ENCODE measurements around the gene C19orf81. TPM values are rescaled to one million over a fixed set of nuclear protein-coding genes. Genes with fewer than 3 reads are reported as not detected.

Gene C19orf81
- total and polyA plus RNA-seq, 9 of the 15 experiments (the other 6 are each of a cell fraction or from before 2014, with no cell fraction given), result 2.5 to 42.9 (median 33.0) TPM; not detected in 4

DNA sequence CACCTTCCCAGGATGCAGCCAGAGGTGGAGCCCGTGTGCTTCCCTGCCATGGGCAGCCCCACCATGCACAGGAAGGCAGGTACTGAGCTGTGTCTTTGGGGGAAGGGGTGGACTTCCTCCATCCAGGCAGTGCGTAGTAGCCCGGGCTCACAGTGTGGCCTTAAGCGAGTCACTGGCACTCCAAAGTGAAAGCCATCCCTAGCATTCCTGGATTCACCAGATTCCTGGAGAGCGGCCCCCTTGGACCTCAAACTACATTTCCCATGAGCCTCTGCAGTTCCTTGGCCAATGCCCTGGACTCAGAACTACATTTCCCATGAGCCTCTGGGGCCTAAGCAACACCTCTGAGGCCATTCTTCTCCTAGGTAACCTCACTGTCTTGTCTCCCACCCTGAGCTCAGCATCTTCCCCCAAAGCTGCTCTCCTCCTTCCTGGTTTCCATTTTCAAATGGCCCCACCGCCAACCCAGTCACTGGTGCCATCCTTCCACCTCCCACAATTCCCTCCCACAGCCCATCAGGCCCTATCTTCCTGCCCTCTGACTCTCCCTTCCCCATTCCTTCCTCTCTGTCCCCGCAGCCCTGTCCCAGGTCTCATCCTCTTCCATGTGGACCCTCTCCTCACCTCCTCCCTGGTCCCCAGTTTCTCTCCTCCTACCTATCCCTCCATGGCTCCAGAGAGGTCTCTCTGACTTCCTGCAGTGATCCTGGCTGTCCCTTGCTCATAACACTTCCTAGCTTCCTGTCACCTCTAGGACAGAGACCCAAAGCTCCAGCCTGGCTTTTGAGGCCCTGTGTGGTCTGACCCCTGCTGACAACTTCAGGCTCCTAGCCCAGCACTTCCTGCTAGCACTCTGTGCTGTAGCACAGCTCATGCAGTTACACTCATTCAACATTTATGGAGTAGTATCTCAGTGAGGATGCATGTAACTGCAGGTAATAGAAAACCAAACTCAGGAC lies at the start of gene C19orf81 (continued):
- TF ChIP-seq, protein P1, sequence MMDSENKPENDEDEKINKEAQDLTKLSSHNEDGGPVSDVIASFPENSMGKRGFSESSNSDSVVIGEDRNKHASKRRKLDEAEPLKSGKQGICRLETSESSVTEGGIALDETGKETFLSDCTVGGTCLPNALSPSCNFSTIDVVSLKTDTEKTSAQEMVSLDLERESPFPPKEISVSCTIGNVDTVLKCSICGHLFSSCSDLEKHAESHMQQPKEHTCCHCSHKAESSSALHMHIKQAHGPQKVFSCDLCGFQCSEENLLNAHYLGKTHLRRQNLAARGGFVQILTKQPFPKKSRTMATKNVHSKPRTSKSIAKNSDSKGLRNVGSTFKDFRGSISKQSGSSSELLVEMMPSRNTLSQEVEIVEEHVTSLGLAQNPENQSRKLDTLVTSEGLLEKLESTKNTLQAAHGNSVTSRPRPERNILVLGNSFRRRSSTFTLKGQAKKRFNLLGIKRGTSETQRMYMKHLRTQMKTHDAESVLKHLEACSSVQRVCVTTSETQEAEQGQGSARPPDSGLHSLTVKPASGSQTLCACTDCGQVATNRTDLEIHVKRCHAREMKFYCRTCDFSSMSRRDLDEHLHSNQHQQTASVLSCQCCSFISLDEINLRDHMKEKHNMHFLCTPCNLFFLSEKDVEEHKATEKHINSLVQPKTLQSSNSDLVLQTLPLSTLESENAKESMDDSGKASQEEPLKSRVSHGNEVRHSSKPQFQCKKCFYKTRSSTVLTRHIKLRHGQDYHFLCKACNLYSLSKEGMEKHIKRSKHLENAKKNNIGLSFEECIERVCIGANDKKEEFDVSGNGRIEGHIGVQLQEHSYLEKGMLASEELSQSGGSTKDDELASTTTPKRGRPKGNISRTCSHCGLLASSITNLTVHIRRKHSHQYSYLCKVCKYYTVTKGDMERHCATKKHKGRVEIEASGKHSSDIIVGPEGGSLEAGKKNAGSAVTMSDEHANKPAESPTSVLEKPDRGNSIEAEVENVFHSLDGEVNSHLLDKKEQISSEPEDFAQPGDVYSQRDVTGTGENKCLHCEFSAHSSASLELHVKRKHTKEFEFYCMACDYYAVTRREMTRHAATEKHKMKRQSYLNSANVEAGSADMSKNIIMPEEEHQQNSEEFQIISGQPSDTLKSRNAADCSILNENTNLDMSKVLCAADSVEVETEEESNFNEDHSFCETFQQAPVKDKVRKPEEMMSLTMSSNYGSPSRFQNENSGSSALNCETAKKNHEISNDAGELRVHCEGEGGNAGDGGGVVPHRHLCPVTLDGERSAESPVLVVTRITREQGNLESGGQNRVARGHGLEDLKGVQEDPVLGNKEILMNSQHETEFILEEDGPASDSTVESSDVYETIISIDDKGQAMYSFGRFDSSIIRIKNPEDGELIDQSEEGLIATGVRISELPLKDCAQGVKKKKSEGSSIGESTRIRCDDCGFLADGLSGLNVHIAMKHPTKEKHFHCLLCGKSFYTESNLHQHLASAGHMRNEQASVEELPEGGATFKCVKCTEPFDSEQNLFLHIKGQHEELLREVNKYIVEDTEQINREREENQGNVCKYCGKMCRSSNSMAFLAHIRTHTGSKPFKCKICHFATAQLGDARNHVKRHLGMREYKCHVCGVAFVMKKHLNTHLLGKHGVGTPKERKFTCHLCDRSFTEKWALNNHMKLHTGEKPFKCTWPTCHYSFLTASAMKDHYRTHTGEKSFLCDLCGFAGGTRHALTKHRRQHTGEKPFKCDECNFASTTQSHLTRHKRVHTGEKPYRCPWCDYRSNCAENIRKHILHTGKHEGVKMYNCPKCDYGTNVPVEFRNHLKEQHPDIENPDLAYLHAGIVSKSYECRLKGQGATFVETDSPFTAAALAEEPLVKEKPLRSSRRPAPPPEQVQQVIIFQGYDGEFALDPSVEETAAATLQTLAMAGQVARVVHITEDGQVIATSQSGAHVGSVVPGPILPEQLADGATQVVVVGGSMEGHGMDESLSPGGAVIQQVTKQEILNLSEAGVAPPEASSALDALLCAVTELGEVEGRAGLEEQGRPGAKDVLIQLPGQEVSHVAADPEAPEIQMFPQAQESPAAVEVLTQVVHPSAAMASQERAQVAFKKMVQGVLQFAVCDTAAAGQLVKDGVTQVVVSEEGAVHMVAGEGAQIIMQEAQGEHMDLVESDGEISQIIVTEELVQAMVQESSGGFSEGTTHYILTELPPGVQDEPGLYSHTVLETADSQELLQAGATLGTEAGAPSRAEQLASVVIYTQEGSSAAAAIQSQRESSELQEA (IDR thresholded peaks at IDR 0.05; ENCODE audit: low read depth), result peak; percentile 38; the same call in 1 of the 2 replicates
- TF ChIP-seq RHOXF2B (CRISPR knock-in tag; conservative IDR thresholded peaks at IDR 0.05) (no peak), KLF16 (IDR thresholded peaks at IDR 0.05) (no peak), GABPB1 (CRISPR knock-in tag; IDR thresholded peaks at IDR 0.05) (peak; percentile 63), MCM7 (IDR thresholded peaks at IDR 0.05) (no peak), PHF20 (IDR thresholded peaks at IDR 0.05; ENCODE audit: partially characterized antibody) (peak; percentile 50), HDGF (IDR thresholded peaks at IDR 0.05) (peak; percentile 99), NUFIP1 (IDR thresholded peaks at IDR 0.05; ENCODE audit: partially characterized antibody) (no peak), ZNF143 (CRISPR knock-in tag; IDR thresholded peaks at IDR 0.05) (peak; percentile 95), XRCC3 (IDR thresholded peaks at IDR 0.05) (no peak), MEIS2 (IDR thresholded peaks at IDR 0.05; ENCODE audit: partially characterized antibody) (no peak), FOXJ2 (tag; IDR thresholded peaks at IDR 0.05) (0 out of 2 replicates have a peak, but pooled peaks have one; percentile 36), ZNF212 (CRISPR knock-in tag; IDR thresholded peaks at IDR 0.05) (no peak)
- TF ChIP-seq, protein P2, sequence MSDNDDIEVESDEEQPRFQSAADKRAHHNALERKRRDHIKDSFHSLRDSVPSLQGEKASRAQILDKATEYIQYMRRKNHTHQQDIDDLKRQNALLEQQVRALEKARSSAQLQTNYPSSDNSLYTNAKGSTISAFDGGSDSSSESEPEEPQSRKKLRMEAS (CRISPR knock-in tag; IDR thresholded peaks at IDR 0.05), result no peak; the same call in 1 of the 2 replicates
- TF ChIP-seq, protein P3, sequence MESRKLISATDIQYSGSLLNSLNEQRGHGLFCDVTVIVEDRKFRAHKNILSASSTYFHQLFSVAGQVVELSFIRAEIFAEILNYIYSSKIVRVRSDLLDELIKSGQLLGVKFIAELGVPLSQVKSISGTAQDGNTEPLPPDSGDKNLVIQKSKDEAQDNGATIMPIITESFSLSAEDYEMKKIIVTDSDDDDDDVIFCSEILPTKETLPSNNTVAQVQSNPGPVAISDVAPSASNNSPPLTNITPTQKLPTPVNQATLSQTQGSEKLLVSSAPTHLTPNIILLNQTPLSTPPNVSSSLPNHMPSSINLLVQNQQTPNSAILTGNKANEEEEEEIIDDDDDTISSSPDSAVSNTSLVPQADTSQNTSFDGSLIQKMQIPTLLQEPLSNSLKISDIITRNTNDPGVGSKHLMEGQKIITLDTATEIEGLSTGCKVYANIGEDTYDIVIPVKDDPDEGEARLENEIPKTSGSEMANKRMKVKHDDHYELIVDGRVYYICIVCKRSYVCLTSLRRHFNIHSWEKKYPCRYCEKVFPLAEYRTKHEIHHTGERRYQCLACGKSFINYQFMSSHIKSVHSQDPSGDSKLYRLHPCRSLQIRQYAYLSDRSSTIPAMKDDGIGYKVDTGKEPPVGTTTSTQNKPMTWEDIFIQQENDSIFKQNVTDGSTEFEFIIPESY (CRISPR knock-in tag; IDR thresholded peaks at IDR 0.05), result no peak
- TF ChIP-seq, protein P4, sequence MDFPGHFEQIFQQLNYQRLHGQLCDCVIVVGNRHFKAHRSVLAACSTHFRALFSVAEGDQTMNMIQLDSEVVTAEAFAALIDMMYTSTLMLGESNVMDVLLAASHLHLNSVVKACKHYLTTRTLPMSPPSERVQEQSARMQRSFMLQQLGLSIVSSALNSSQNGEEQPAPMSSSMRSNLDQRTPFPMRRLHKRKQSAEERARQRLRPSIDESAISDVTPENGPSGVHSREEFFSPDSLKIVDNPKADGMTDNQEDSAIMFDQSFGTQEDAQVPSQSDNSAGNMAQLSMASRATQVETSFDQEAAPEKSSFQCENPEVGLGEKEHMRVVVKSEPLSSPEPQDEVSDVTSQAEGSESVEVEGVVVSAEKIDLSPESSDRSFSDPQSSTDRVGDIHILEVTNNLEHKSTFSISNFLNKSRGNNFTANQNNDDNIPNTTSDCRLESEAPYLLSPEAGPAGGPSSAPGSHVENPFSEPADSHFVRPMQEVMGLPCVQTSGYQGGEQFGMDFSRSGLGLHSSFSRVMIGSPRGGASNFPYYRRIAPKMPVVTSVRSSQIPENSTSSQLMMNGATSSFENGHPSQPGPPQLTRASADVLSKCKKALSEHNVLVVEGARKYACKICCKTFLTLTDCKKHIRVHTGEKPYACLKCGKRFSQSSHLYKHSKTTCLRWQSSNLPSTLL (IDR thresholded peaks at IDR 0.05), result no peak

Data from K562 (cell line).